GM12872 (cell line): ENCODE data around the gene GALNT2.

Experiments used
- CTCF ChIP-seq: IDR thresholded peaks from 3 replicates; pipeline ENCODE4 v1.5.1; 2011; ENCODE audit warnings: low read depth, mild to moderate bottlenecking, low read length, moderate library complexity; ENCODE audit not compliant: insufficient read depth

The GALNT2 gene

GRCh38 chr1:230068621-230068873, 1.5 kb downstream of the GALNT2 start:
- TF ChIP-seq CTCF: no peak

GRCh38 chr1:230068952-230069684, 2.1 kb downstream of the GALNT2 start:
- TF ChIP-seq CTCF: no peak

DNA sequence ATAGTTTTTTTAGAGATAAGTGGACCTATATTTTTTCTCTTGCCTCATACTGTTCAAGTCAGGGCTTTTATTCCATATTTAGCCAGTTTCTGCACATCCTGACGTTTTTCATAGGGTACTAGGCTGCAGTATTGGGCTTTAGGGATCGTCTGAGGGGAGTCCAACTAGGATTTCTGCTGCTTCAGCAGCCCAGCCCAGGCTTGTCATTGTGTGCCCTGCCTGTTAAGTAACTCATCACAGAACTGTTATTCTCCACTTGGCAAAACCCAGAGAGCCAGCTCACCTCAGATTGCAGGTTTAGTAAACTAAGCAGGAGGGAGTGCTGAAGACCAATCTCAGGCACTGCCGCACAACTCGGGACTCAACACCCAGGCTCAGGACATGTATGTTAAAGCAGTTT, 2.8 kb downstream of the GALNT2 start:
- no peak for TF ChIP-seq CTCF

DNA sequence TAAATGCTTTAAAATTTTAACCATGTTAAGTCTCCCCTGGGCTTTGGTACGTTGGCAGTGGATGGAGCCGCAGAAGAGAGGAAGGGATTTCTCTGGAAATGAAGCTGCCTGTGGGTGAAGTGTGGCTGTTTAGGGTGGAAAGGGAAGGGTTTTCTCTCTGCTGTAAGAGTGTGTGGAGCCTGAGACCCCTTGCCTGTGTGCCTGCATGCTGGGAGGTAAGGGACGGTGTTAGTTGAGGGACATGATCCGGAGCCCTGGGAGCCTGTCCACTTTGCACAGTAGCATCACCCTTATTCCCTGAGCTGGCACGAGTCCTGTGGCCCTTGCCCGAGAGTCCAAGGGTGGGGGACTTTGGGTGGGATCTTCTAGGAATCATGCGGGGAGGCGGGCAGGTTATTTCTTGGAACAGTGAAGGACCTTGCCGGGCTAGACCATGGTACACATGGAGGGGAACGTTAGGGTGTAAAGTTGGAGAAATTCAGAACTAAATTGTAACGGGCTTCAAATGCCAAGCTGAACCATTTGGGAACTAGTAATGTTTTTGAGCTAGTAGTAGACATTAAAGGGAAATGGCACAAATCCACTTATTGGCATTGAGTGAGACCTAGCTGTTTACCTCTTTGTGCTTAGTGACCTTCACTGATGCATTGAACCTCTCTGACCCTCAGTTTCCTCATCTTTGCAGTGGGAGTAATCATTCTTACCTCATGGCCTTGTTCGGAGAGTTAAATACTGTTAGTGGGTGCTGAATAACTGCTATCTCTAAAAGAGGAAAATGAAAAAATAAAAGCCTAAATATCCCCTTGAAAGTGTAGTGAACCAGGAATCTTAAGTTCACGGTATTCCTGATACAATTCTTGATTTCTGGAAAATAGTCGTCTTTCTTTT, 3.5 kb downstream of the GALNT2 start:
- no peak for TF ChIP-seq CTCF

DNA sequence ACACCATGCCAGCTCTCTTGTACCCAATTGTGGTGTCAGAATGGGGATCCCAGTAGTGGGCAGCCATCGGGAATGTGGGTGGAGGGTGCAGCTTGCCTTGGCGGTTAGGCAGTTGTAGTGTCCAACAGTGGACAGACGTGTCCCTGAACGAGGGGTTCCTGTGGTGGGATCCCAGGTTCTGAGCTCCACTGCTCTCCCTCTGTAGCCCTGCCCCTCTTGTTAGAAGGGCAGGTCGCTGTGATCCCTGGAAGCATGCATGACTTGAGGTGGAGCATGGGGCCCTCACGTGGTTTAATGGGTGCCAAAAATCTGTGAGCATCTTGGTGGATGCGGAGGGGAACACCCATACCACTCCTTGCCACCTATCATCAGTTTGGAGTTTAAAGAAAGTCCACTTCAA, 4.3 kb downstream of the GALNT2 start:
- TF ChIP-seq CTCF: no peak

DNA sequence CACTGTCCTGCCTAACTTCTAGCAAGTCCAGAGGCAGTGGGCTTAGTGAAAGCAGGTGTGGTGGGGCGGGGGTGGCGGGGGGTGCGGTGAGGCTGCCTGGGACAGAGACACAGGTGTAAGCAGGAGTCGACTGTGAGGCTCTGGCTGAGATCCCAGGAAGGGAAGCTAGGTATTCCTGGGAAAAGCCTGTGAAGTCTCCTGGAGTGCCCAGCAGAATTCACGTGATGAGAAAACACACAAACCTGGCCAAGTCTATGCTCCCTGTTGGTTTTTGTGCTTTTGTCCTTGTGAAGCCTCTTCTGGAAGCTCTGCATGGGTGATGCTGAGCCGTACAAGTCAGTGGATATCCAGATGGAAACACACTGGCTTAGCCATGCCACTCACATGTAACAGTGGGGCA, 5.3 kb downstream of the GALNT2 start:
- TF ChIP-seq CTCF: no peak

DNA sequence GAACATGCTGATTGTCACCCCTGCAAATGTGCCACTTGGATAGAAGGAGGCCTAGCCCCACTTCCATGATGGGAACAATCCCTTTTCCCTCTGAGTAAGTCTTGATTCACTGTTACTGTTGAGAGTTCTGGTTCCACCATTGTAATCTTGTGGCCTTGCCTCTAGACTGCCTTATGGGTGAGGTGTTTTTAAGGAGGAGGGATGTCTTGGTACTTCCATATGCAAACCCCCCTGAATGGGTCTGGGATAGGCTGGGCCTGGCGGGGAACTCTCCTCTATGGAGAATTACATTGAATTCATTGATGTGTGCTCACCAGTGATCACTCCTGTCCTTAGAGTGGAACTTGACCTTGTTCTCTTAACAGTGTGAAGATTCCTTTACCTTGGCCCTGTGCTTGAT, 5.8 kb downstream of the GALNT2 start:
- TF ChIP-seq CTCF: no peak
